Transverse colon (tissue), 4 donors: ENCODE measurements around the gene STK33. TPM values are rescaled to one million over a fixed set of nuclear protein-coding genes. Genes with fewer than 3 reads are reported as not detected.

Source experiments
- DNase-seq: peaks from one replicate; pipeline ENCODE4 v3.0.0-alpha.2; 2019
- H3K27ac ChIP-seq, 4 donors: fragments of 200-600 bp; sonication (generic); 2 replicates each; pipeline ENCODE4 v1.5.1; 2016 to 2018; ENCODE audit warnings: inconsistent platforms in 4 of 4
- H3K27me3 ChIP-seq: fragments of 200-600 bp; sonication (generic); 2 replicates; pipeline ENCODE4 v1.5.1; 2017; ENCODE audit warnings: inconsistent platforms
- H3K36me3 ChIP-seq, 4 donors: fragments of 200-600 bp; sonication (generic); 2 replicates each; pipeline ENCODE4 v1.5.1; 2017 to 2019; ENCODE audit warnings: inconsistent platforms in 4 of 4
- H3K4me1 ChIP-seq, 4 donors: fragments of 200-600 bp; sonication (generic); 2 replicates each; pipeline ENCODE4 v1.5.1; 2017 to 2020; ENCODE audit warnings: inconsistent platforms in 4 of 4
- H3K4me3 ChIP-seq, 4 donors: fragments of 200-600 bp; sonication (generic); 1 replicate in 1 of 4; 2 replicates in 3 of 4; pipeline versions ENCODE4 v1.5.1 to v1.6.1; 2017 to 2019; ENCODE audit warnings: inconsistent platforms in 4 of 4
- H3K9me3 ChIP-seq, 2 donors: fragments of 200-600 bp; sonication (generic); 2 replicates each; pipeline ENCODE4 v1.5.1; 2017 to 2019; ENCODE audit warnings: inconsistent platforms in 2 of 2
- EP300 ChIP-seq: sonication (generic); formaldehyde crosslinking; IDR thresholded peaks from one replicate; pipeline ENCODE4 v1.6.1; 2017; ENCODE audit warnings: antibody characterized with exemption, low read depth
- POLR2A ChIP-seq: fragments of 450-650 bp; IDR thresholded peaks from one replicate; pipeline ENCODE4 v1.6.1; 2016; ENCODE audit warnings: antibody characterized with exemption, mild to moderate bottlenecking, moderate library complexity
- POLR2AphosphoS5 ChIP-seq, 3 donors: sonication (generic); formaldehyde crosslinking; IDR thresholded peaks; one replicate each; pipeline ENCODE4 v1.6.1; 2016; ENCODE audit warnings: antibody characterized with exemption in 3 of 3
- WGBS, 2 donors: methylation state at CpG; one replicate each; pipeline ENCODE4 v1.1.5; 2018; ENCODE audit warnings: low coverage in 1 of 2; 5-methylcytosine and 5-hydroxymethylcytosine counted together
- in situ Hi-C, 4 donors: fragments of 200-750 bp; cut with MboI; loops; one replicate each; pipeline versions ENCODE4 v1.15.0 to v1.15.1; 2017; ENCODE audit warnings: low sequenced_read_pairs in 3 of 4, low pct_ligation_motif_present in 1 of 4, low pct_unique_long_range_greater_than_20kb in 1 of 4
- intact Hi-C: fragments of 100-400 bp; cut with DNase I; formaldehyde crosslinking; loops from one replicate; pipeline ENCODE4 v1.15.1; 2023; ENCODE audit warnings: low total_unique reads
- total RNA-seq, 4 donors: library from RNA; depleted of rRNA; stranded (reverse); fragments of >200 nt; gene quantifications; one replicate each; pipeline ENCODE4 v1.1.0, GENCODE V29; 2016
- TF ChIP-seq, protein P1 (sequence below), 5 experiments: fragments of 200-600 bp in 3 of 5; fragments of 450-650 bp in 2 of 5; sonication (generic) in 3 of 5; IDR thresholded peaks; 1 replicate in 2 of 5; 2 replicates in 3 of 5; pipeline ENCODE4 v1.5.1; 2016 to 2017; ENCODE audit warnings: antibody characterized with exemption in 5 of 5, inconsistent platforms in 3 of 5, mild to moderate bottlenecking in 2 of 5, moderate library complexity in 1 of 5

STK33 gene
- total RNA-seq, 4 donors from 2014 or later, result 2.0 to 14.2 (median 3.8) TPM

- intact Hi-C loops, result no loop called here
- Histone ChIP-seq H3K27ac (no peak overlapping the region), H3K27me3 (no peaks in the 10 kb centered on the region), H3K4me3 (no peak overlapping the region), H3K4me1 (no peaks in the 10 kb centered on the region), H3K9me3 (no peaks in the 10 kb centered on the region), H3K36me3 (no peaks in the 10 kb centered on the region)
- no peak for DNase-seq
- 84 to 100% methylated on average over 1 to 10 of the region's 10 CpGs for WGBS, 2 donors
- in situ Hi-C loops, result loop anchor here in 1 of 4 donors (25.0 kb wide), 1 partner anchor 189 kb away; no protein-coding TSS in a partner anchor
- TF ChIP-seq POLR2A (no peak), POLR2AphosphoS5 (IDR thresholded peaks at IDR 0.05) (no peak), EP300 (no peak)
- TF ChIP-seq, protein P1, sequence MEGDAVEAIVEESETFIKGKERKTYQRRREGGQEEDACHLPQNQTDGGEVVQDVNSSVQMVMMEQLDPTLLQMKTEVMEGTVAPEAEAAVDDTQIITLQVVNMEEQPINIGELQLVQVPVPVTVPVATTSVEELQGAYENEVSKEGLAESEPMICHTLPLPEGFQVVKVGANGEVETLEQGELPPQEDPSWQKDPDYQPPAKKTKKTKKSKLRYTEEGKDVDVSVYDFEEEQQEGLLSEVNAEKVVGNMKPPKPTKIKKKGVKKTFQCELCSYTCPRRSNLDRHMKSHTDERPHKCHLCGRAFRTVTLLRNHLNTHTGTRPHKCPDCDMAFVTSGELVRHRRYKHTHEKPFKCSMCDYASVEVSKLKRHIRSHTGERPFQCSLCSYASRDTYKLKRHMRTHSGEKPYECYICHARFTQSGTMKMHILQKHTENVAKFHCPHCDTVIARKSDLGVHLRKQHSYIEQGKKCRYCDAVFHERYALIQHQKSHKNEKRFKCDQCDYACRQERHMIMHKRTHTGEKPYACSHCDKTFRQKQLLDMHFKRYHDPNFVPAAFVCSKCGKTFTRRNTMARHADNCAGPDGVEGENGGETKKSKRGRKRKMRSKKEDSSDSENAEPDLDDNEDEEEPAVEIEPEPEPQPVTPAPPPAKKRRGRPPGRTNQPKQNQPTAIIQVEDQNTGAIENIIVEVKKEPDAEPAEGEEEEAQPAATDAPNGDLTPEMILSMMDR (IDR thresholded peaks at IDR 0.05), result no peak
Measured at GRCh38 chr11:8373519-8374432, 220.3 kb downstream of the STK33 start.

- DNase-seq, result no peak
- WGBS, 2 donors, result 86 to 100% methylated on average over 1 to 11 of the region's 12 CpGs
- TF ChIP-seq, protein P1 (IDR thresholded peaks at IDR 0.05), result no peak
- no peak for TF ChIP-seq EP300
- no peak for TF ChIP-seq POLR2AphosphoS5 (IDR thresholded peaks at IDR 0.05)
- no peak for TF ChIP-seq POLR2A
- Histone ChIP-seq H3K36me3 (no peaks in the 10 kb centered on the region), H3K9me3 (no peaks in the 10 kb centered on the region), H3K4me3 (no peak overlapping the region), H3K4me1 (no peaks in the 10 kb centered on the region), H3K27ac (no peak overlapping the region), H3K27me3 (no peaks in the 10 kb centered on the region)
- intact Hi-C loops, result no loop called here
- in situ Hi-C loops, result loop anchor here in 1 of 4 donors (25.0 kb wide), 1 partner anchor 189 kb away; no protein-coding TSS in a partner anchor
Measured at GRCh38 chr11:8372641-8373381, 221.2 kb downstream of the STK33 start.

GRCh38 chr11:8371516-8371884, 222.5 kb downstream of the STK33 start:
- H3K27me3 ChIP-seq, result no peaks in the 10 kb centered on the region
- TF ChIP-seq, protein P1 (IDR thresholded peaks at IDR 0.05), result no peak
- no peak for TF ChIP-seq EP300
- TF ChIP-seq POLR2A, result no peak
- TF ChIP-seq POLR2AphosphoS5 (IDR thresholded peaks at IDR 0.05), result no peak
- in situ Hi-C loops, result loop anchor here in 1 of 4 donors (25.0 kb wide), 1 partner anchor 191 kb away; no protein-coding TSS in a partner anchor
- no peaks in the 10 kb centered on the region for H3K36me3 ChIP-seq
- no peaks in the 10 kb centered on the region for H3K4me1 ChIP-seq
- H3K9me3 ChIP-seq, result no peaks in the 10 kb centered on the region
- WGBS, 2 donors, result 50 to 58% methylated on average over 1 of the region's 1 CpG
- H3K4me3 ChIP-seq, result no peak overlapping the region
- DNase-seq, result no peak
- intact Hi-C loops, result no loop called here
- no peak overlapping the region for H3K27ac ChIP-seq

DNA sequence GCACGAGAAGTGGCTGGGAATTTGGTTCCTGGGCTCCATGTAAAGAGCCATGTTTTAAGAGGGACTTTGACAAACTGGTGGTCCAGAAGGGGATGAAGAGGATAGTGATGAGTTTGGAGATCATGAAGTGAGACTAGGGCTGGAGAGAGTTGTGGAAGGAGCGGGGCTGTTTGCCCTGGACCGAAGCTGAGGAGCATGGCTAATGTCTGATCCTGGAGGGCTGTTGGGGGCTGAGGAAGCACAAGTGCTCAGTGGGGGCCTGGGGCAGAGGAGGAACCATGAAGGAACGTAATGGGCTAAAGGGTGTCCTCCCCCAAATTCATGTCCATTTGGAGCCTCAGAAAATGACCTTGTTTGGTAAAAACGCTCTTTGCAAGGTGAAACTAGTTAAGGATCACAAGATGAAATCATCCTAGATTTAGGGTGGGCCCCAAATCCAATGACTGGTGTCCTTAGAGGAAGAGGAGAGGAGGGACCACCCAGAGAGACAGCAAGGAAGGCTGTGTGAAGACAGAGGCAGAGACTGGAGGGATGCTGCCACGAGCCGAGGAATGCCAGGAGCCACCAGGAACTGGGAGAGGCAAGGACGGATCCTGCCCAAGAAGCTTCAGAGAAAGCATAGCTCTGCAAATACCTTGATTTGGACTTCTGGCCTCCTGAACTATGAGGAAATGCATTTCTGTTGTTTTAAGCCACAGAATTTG, 223.1 kb downstream of the STK33 start:
- in situ Hi-C loops (loop anchor here in 1 of 4 donors (25.0 kb wide), 1 partner anchor 191 kb away; no protein-coding TSS in a partner anchor), intact Hi-C loops (no loop called here)
- Histone ChIP-seq H3K4me3 (no peak overlapping the region), H3K27me3 (no peaks in the 10 kb centered on the region), H3K9me3 (no peaks in the 10 kb centered on the region), H3K27ac (no peak overlapping the region), H3K36me3 (no peaks in the 10 kb centered on the region), H3K4me1 (no peaks in the 10 kb centered on the region)
- WGBS, 2 donors, result 80 to 89% methylated on average over 6 to 8 of the region's 8 CpGs
- TF ChIP-seq, protein P1 (IDR thresholded peaks at IDR 0.05), result no peak
- no peak for TF ChIP-seq POLR2A
- no peak for TF ChIP-seq POLR2AphosphoS5 (IDR thresholded peaks at IDR 0.05)
- no peak for TF ChIP-seq EP300
- no peak for DNase-seq
